Stimulated activated CD8-positive, alpha-beta memory T cell treated with anti-CD3 and anti-CD28 coated beads, Interleukin-7, amount 100 ng/mL, for 1 hour (primary cell): Measurements from ENCODE around the gene FSIP1.

Experiments
- DNase-seq, 2 donors: peaks; one replicate each; pipeline ENCODE4 v3.0.0-alpha.2; 2020; ENCODE audit warnings: low read depth in 2 of 2

FSIP1 gene

GRCh38 chr15:39618063-39618823, 164.4 kb downstream of the FSIP1 start:
- DNase-seq = no peak

DNA sequence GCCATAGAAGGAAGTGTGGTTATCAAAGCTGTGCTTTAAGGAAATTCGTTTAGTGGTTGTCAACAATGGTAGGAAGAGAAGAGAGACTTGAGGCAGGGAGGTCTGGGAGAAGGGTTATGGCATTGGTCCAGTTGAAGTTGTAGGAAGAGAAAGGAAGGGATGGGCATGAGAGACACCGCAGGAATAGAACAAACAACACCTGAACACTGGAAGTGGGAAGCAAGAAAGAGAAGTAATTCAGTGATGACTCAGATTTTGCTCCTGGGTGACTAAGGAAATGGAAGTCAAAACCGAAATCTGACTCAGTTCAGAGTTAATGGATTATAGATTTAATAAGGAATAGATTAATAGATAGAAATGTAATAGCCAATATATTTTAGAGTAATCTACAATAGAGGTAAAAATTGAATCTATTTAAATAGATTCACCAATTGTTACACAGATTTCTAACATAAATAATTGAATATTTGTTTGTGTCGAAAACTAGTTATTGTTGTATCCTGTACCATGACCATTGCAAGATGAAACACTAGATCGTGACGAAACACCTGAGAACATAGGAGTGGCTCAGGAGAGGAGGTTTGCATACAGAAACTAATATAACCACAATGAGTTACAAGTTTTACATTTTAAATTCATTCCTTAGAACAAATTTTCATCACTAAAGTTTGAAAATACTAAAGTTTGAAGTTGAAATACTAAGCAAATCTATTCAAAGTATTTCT, 165.7 kb downstream of the FSIP1 start:
- DNase-seq = no peak

DNA sequence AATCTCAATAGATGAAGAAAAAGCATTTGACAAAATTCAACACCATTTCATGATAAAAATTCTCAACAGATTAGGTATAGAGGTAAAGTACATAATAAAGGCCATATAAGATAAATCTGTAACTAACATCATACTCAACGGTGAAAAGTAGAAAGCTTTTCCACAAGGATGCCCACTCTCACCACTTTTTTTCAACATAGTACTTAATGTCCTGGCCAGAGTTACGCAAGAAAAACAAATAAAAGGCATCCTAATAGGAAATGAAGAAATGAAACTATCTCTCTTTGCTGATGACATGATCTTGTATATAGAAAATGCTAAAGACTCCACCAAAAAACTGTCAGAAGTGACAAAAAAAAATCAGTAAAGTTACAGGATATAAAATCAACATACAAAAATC, 168.8 kb downstream of the FSIP1 start:
- DNase-seq = no peak

DNA sequence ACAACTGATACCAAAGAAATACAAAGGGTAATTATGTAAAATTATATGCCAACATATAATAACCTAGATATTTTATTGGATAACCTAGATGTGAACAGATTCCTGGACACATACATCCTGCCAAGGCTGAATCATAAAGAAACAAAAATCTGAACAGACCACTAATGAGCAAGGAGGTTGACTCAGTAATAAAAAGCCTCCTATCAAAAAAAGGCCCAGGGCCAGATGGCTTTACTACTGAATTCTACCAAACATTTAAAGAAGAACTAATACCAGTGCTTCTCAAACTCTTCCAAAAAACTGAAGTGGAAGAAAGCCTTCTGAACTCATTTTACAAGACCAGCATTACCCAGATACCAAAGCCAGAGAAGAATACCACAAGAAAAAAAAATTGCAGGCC, 169.4 kb downstream of the FSIP1 start:
- no peak for DNase-seq

GRCh38 chr15:39610665-39611064, 172.0 kb downstream of the FSIP1 start:
- DNase-seq = no peak

GRCh38 chr15:39609166-39609916, 173.3 kb downstream of the FSIP1 start:
- no peak for DNase-seq

DNA sequence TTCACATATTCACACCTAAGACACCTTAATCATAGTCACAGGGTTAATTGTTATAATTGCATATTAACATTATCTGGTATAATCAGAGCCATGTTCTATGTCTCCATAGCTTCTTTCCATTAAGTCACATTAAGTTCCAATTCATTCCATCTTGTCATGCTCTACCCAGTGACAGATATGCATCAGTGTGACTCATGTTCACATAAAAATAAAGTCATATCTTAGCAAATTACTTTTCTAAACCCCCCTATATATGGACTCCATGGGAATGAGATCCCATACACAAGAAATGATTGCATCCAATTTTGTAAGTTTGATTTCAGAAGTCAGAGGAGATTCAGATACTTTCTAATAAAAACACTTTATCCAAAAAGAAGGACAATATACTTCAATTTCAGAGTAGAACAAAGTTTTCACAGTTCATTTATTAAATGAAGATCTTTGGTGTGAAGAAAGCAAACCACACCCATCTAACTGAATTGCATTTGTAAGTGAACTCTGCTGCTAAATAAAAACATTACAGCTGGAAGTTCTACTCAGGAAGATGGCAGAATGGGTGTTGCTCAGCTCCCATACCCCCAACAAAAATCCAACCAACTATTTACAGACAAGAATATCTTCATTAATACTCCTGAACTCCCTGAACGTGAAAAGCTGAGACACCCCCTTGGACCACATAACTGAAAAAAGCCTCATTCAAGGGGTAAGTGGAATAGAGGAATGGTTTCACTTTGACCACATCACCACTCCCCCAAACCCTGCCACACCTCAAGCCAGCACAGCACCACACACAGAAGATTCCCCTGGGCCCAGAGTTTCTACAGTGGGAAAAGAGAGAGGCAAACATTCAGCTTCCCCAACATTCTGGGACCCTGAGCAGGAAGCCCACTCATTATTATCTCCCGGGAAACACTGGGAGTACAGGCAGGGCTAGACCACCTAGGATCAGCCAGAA, 174.2 kb downstream of the FSIP1 start:
- DNase-seq = no peak

- DNase-seq = no peak
Measured at GRCh38 chr15:39605146-39605545, 177.5 kb downstream of the FSIP1 start.

GRCh38 chr15:39602143-39602542, 180.5 kb downstream of the FSIP1 start:
- DNase-seq = no peak

GRCh38 chr15:39599871-39600270, 182.8 kb downstream of the FSIP1 start:
- DNase-seq = no peak

- no peak for DNase-seq
Measured at GRCh38 chr15:39598958-39599845, 183.4 kb downstream of the FSIP1 start.

DNA sequence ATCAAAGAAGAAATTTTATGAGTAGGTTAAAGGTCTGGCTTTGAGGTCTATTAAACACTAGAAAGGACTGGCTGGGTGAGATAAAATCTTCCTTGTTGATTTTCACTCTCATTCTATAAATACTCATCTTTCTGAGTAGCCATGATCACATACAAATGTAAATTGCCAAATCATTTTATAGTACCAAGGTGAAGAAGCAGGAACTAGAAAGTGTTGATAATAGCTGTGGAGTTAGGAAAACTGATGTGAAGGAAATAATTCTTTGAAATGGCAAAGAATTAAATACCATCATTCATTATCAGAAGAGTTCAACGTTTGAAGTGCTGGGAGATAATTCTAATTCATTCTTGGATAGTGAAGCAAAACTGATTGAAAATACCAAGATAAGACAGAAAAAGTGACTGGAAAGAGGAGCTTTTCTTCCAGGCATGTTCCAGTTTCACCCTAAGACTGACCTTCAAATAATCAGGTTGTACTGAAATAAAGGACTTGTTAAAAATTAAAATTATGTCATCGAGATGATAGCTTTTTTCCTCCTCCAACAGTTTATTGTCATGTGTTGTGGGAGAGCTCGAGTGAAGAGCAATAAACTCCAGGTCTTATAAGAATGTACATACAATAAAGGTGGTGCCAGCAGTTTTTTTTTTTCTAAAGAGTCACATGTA, 184.3 kb downstream of the FSIP1 start:
- no peak for DNase-seq

DNA sequence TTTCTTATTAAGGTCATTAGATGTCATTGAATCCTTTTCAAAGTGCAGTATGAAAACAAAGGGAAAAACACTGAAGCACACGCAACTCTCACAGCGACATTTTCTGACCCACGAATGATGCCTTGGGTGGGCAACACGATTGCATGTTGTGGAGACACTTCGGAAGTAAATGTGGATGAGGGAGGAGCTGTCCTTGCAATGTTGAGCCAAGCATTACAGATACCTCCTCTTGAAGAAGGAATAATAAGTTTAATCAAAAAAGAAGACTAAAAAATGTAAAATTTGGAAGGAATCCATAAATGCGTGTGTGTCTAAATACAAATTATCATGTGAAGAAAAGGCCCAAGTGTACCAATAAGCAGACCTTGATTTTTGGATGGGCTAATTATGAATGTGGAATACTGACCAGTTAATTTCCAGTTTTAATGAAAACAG, 184.9 kb downstream of the FSIP1 start:
- no peak for DNase-seq

DNA sequence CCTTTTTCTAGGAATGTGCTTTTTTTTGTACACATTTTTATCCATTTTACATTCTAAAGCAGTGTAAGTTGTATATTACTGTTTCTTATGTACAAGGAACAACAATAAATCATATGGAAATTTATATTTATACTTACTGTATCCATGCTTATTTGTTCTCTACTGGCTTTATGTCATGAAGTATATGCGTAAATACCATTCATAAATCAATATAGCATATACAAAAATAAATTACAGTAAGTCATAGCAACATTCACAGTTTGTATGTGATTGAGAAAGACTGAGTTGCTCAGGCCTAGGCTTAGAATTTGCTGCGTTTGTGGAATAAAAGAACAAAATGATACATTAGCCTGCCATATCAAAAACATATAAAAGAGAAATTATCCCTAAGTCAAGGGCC, 185.3 kb downstream of the FSIP1 start:
- DNase-seq = no peak

DNA sequence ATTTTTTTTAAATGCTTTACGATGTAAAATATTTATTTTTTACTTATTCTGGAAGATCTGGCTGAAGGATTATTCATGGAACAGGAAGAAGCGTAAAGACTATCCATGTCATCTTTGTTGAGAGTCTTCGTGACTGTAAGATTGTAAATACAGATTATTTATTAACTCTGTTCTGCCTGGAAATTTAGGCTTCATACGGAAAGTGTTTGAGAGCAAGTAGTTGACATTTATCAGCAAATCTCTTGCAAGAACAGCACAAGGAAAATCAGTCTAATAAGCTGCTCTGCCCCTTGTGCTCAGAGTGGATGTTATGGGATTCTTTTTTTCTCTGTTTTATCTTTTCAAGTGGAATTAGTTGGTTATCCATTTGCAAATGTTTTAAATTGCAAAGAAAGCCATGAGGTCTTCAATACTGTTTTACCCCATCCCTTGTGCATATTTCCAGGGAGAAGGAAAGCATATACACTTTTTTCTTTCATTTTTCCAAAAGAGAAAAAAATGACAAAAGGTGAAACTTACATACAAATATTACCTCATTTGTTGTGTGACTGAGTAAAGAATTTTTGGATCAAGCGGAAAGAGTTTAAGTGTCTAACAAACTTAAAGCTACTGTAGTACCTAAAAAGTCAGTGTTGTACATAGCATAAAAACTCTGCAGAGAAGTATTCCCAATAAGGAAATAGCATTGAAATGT, 186.1 kb downstream of the FSIP1 start:
- DNase-seq = no peak

- DNase-seq = no peak
Measured at GRCh38 chr15:39595338-39596221, 187.1 kb downstream of the FSIP1 start.

DNA sequence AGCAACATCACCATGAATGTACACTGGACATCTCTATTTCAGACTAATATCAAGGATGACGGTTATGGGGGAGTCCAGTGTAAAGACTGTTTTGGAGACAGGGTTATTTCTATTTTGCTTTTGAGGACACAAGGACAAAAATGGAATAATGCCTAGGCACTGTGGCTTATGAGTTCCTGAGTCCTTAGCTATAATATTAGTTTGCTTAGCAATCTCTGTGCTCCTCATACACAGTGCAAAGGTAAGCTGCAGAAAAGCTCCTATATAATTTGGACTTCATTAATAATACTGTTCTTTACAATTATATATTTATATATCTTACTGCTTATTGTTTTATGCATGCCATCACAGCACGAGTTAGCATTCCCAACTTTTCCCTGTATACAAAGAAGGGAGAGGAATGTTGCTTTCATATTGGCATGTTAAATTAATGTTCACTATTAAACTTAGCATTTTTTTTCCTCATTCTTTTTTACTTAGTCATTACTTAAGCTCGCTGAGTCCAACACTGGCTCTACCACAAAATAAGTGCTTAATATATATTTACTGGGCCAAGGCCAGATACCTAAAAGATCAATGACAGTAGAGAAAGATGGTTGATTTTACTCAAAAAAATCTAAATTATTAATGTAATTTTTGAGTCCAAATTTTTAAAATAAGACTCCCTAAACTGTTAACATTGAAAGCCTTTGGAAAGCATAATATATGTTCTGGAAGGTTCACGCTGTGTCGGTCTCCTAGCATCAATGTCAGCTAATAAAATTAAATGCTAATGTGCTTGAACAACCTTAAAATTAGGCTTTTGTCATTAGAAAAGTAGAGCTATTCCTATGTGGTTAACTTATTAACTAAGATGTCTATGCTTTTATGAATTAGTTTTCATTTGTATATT, 187.9 kb downstream of the FSIP1 start:
- no peak for DNase-seq
